Activated naive CD4-positive, alpha-beta T cell treated with anti-CD3 and anti-CD28 coated beads for 36 hours (primary cell): Measurements from ENCODE around the gene MEX3B. TPM values are rescaled to one million over a fixed set of nuclear protein-coding genes. Genes with fewer than 3 reads are reported as not detected.
"Not testable (repeated sequence)": the region's sequence is repeated elsewhere in the genome, so short reads cannot be mapped to it uniquely, and the experiment has no call there.

ENCODE experiments used
- CTCF ChIA-PET: fragments of 350-600 bp; sonication (Branson Sonifier 250); formaldehyde crosslinking; loops from one replicate; lab custom pipeline; 2021; ENCODE audit warnings: antibody characterized with exemption; lab: Charles Lee
- DNase-seq: peaks from one replicate; pipeline ENCODE4 v3.0.0-alpha.2; 2020
- H3K27ac Mint-ChIP-seq: one replicate; pipeline ENCODE4 v1.8.0; 2021; ENCODE audit warnings: mild to moderate bottlenecking, mixed read lengths
- H3K27me3 Mint-ChIP-seq: one replicate; pipeline ENCODE4 v1.8.0; 2021; ENCODE audit warnings: low read depth, mixed read lengths
- H3K36me3 Mint-ChIP-seq: one replicate; pipeline ENCODE4 v1.8.0; 2021; ENCODE audit warnings: low read depth, mixed read lengths
- H3K4me1 Mint-ChIP-seq: one replicate; pipeline ENCODE4 v1.8.0; 2021; ENCODE audit warnings: low read depth, mixed read lengths
- H3K4me3 Mint-ChIP-seq: one replicate; pipeline ENCODE4 v1.8.0; 2021; ENCODE audit warnings: mild to moderate bottlenecking, moderate library complexity, mixed read lengths
- H3K9me3 Mint-ChIP-seq: one replicate; pipeline ENCODE4 v1.8.0; 2021; ENCODE audit warnings: mixed read lengths
- intact Hi-C: fragments of 100-400 bp; cut with micrococcal nuclease; formaldehyde crosslinking; loops from one replicate; pipeline ENCODE4 v1.15.1; 2023
- total RNA-seq, 2 experiments: library from RNA; stranded (reverse); gene quantifications; one replicate each; pipeline ENCODE4 v1.2.3, GENCODE V29; 2021

The MEX3B gene
- total RNA-seq, 2 experiments from 2014 or later, result 0.57 to 0.84 TPM

- intact Hi-C loops, CTCF ChIA-PET, DNase-seq, H3K27ac Mint-ChIP-seq, H3K27me3 Mint-ChIP-seq, H3K4me3 Mint-ChIP-seq, H3K36me3 Mint-ChIP-seq, H3K4me1 Mint-ChIP-seq, H3K9me3 Mint-ChIP-seq: not testable (repeated sequence)
Observed at GRCh38 chr15:82028163-82028562, 17.7 kb downstream of the MEX3B start.

DNA sequence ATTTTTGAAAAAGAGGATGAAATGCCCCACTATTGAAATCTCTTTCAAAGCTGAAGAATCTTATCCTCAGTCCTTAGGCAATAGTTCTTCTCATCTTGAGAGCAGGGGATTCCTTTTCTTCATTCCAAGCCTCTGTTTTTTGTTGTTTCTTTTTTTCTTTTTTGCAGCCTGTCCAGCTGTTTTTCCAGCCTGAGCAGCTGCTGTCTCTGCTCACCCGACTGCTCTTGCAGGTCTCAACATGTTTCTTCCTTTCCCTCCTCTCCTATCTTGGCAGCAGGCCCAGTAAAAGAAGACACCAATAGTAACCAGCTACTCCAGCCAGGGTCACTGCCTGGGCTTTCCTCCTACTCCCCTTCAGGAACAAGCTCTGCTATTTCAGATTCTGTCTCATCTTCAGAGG is 23.8 kb downstream of the MEX3B start:
- Mint-ChIP-seq H3K27ac (no peak overlapping the region), H3K27me3 (peaks cover 6% of the 10 kb centered on the region), H3K36me3 (no peaks in the 10 kb centered on the region), H3K9me3 (no peaks in the 10 kb centered on the region), H3K4me1 (no peaks in the 10 kb centered on the region), H3K4me3 (no peak overlapping the region)
- CTCF ChIA-PET, result interaction anchor here (0.6 kb wide), 1 partner anchor 1226 kb away, joined by 3 read pairs; no protein-coding TSS in a partner anchor
- no peak for DNase-seq
- intact Hi-C loops, result no loop called here

- intact Hi-C loops, result no loop called here
- Mint-ChIP-seq H3K27me3 (peaks cover 6% of the 10 kb centered on the region), H3K27ac (no peak overlapping the region)
Observed at GRCh38 chr15:82020625-82021394, 25.0 kb downstream of the MEX3B start.

DNA sequence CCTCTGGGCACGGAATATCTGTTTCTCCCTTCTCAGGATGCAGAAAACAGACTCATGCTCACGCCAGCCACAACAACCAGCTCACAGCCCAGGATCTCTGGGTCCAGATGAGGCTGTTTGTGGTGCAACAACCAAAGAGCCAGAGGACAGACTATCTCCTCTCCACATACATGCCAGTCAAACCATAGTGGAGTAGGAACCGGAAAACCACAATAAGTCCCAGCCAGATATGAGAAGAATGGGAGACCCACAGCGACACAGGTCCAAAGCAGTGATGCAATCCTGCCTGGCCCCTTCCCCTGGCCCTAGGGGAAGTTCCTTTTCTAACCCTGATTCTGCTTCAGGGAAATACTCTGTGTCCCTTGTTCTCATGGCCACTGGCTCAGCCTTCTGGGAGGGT is 27.6 kb downstream of the MEX3B start:
- no peaks in the 10 kb centered on the region for H3K4me1 Mint-ChIP-seq
- H3K36me3 Mint-ChIP-seq, result no peaks in the 10 kb centered on the region
- H3K27me3 Mint-ChIP-seq, result peaks cover 6% of the 10 kb centered on the region
- H3K4me3 Mint-ChIP-seq, result no peak overlapping the region
- no peak for DNase-seq
- intact Hi-C loops, result no loop called here
- no peaks in the 10 kb centered on the region for H3K9me3 Mint-ChIP-seq
- H3K27ac Mint-ChIP-seq, result no peak overlapping the region
- CTCF ChIA-PET, result no interaction called here

More at GRCh38 chr15:82020625-82021394, 25.0 kb downstream of the MEX3B start:
- Mint-ChIP-seq H3K9me3 (no peaks in the 10 kb centered on the region), H3K4me1 (no peaks in the 10 kb centered on the region), H3K4me3 (no peak overlapping the region), H3K36me3 (no peaks in the 10 kb centered on the region)
- CTCF ChIA-PET, result no interaction called here
- no peak for DNase-seq

DNA sequence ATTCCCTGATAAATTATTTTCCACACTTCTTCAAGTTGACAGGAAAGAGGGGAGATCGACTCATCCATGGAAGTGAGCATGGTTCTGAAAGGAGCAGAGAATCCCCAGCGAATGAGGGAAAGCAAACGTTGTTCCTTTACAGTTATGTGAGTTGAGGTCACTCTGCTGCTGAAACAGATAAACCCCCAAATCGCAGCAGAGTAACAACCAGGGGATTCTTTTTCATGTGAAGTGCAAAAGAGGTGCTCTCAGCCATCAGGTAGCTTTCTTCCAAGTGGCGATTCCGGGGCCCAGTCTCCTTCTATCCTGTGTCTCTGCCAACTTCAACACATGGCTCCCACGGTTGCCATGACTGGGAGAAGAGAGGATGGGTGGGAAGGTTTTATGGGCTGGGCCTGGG is 28.2 kb downstream of the MEX3B start:
- Mint-ChIP-seq H3K9me3 (no peaks in the 10 kb centered on the region), H3K4me3 (no peak overlapping the region), H3K27me3 (peaks cover 10% of the 10 kb centered on the region), H3K27ac (no peak overlapping the region), H3K4me1 (no peaks in the 10 kb centered on the region), H3K36me3 (no peaks in the 10 kb centered on the region)
- CTCF ChIA-PET, result no interaction called here
- intact Hi-C loops, result no loop called here
- no peak for DNase-seq

DNA sequence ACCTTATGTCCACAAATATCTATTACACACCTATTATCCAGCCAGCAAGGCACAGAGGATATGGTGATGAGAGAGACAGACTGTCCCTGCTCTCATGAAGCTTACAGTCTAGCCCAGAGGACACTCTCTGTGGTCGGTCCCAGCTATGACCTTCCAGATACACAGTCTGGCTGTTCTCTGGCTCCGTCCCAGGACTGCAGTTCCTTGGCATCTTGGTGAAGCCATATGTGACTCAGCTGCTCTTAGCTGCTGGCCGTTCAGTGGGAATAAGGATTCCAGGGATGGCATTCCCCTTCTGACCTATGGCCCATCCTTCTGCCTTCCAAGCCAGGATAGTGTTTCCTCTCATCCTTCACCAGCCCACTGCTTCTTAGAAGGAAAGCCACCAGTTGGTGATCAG is 30.8 kb downstream of the MEX3B start:
- DNase-seq, result no peak
- peaks cover 5% of the 10 kb centered on the region for H3K27me3 Mint-ChIP-seq

GRCh38 chr15:82012908-82013307 is 32.9 kb downstream of the MEX3B start:
- no peaks in the 10 kb centered on the region for H3K4me1 Mint-ChIP-seq
- no peak overlapping the region for H3K4me3 Mint-ChIP-seq
- no peak for DNase-seq
- intact Hi-C loops, result no loop called here
- H3K27ac Mint-ChIP-seq, result no peak overlapping the region
- H3K27me3 Mint-ChIP-seq, result peaks cover 7% of the 10 kb centered on the region
- no peaks in the 10 kb centered on the region for H3K9me3 Mint-ChIP-seq
- CTCF ChIA-PET, result no interaction called here
- H3K36me3 Mint-ChIP-seq, result no peaks in the 10 kb centered on the region

More for the DNA sequence above, 30.8 kb downstream of the MEX3B start:
- Mint-ChIP-seq H3K9me3 (no peaks in the 10 kb centered on the region), H3K27ac (no peak overlapping the region), H3K36me3 (no peaks in the 10 kb centered on the region), H3K4me1 (no peaks in the 10 kb centered on the region), H3K4me3 (no peak overlapping the region)
- intact Hi-C loops, result no loop called here
- CTCF ChIA-PET, result no interaction called here

- Mint-ChIP-seq H3K36me3 (peaks cover 2% of the 10 kb centered on the region), H3K27ac (no peak overlapping the region), H3K4me1 (no peaks in the 10 kb centered on the region), H3K4me3 (no peak overlapping the region), H3K27me3 (peaks cover 5% of the 10 kb centered on the region), H3K9me3 (peaks cover 3% of the 10 kb centered on the region)
- DNase-seq, result no peak
- intact Hi-C loops, result no loop called here
- CTCF ChIA-PET, result no interaction called here
Observed at GRCh38 chr15:82005239-82005638, 40.6 kb downstream of the MEX3B start.

- CTCF ChIA-PET, result no interaction called here
- Mint-ChIP-seq H3K4me1 (no peaks in the 10 kb centered on the region), H3K36me3 (peaks cover 2% of the 10 kb centered on the region), H3K27ac (no peak overlapping the region), H3K9me3 (peaks cover 3% of the 10 kb centered on the region), H3K27me3 (peaks cover 3% of the 10 kb centered on the region), H3K4me3 (no peak overlapping the region)
- DNase-seq, result no peak
- intact Hi-C loops, result no loop called here
Observed at GRCh38 chr15:82003916-82004315, 41.9 kb downstream of the MEX3B start.

DNA sequence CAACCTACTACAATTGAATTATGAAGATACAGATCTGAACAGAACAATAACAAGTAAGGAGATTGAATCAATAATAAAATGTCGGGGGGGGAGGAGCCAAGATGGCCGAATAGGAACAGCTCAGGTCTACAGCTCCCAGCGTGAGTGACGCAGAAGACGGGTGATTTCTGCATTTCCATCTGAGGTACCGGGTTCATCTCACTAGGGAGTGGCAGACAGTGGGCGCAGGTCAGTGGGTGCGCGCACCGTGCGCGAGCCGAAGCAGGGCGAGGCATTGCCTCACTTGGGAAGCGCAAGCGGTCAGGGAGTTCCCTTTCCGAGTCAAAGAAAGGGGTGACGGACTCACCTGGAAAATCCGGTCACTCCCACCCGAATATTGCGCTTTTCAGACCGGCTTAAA is 50.7 kb downstream of the MEX3B start:
- DNase-seq, H3K36me3 Mint-ChIP-seq, H3K27ac Mint-ChIP-seq, intact Hi-C loops, CTCF ChIA-PET, H3K4me1 Mint-ChIP-seq: not testable (repeated sequence)
- H3K4me3 Mint-ChIP-seq, result peak overlapping the region; percentile 46
- peaks cover 18% of the 10 kb centered on the region for H3K9me3 Mint-ChIP-seq
- peaks cover 21% of the 10 kb centered on the region for H3K27me3 Mint-ChIP-seq

DNA sequence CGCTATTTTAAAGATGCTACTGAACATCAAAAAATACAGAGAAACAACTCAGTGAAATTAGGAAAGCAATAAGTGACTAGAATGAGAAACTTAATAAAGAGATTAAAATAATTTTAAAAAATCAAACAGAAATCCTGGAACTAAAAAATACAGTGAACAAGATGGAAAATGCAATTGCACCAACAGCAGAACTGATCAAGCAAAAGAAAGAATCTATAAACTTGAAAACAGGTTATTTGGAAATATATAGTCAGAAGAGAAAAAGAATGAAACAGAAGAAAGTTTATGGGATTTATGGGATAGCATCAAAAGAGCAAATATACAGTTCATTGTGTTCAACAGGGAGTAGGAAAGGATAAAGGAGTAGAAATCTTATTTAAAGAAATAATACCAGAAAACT is 53.3 kb downstream of the MEX3B start:
- intact Hi-C loops, result no loop called here
- Mint-ChIP-seq H3K9me3 (peaks cover 18% of the 10 kb centered on the region), H3K36me3 (no peaks in the 10 kb centered on the region), H3K27me3 (peaks cover 25% of the 10 kb centered on the region), H3K27ac (no peak overlapping the region), H3K4me3 (no peak overlapping the region), H3K4me1 (no peaks in the 10 kb centered on the region)
- no peak for DNase-seq
- CTCF ChIA-PET, result no interaction called here
